Endometrium (tissue), 2 donors: Measurements from ENCODE around the gene SYPL1.

Experiments used
- FAIRE-seq: peaks from 2 replicates; lab custom pipeline; 2012; peaks lifted over from hg19 to GRCh38; lab: Jason Lieb, UNC
- donor health status: control.
- donor health status: control.

SYPL1 gene

GRCh38 chr7:106065575-106066500, 46.3 kb downstream of the SYPL1 start:
- FAIRE-seq, result no peak

DNA sequence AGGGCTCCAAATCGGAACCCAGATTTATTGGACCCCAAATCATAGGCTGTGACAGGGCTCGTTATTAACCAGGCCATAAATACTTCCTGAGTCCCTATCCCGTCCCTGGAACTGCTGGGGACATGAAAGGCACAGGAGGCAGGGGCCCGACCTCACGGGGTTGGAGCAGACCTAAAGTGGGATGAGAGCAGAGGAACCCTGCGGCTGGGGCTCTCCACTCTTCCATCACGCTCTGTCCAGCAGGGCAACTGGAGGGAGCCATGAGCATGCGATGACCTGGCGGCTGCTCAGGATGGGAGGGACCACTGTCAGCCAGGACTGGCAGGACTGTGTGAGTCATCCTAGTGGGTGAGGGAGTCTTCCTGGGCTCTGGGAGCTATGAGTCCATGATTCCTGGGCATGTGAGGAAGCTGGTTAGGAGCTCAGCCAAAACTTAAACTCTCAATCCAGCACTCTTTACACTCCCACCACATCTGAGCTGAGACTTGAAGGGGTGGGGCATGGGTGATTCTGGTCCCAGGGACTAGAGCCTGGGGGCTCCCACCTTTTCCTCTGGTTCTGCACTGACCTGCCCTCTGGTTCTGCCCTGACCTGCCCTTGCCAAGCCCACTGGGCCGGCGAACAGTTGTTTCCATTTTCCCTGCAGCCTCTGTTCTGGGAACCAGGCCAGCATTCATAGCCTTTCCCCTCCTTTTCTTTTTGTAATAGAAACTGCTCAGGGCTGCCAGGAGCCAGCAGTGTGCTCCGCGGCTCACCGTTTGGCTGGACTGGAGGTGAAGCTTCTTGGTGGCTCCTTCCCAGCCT, 47.1 kb downstream of the SYPL1 start:
- no peak for FAIRE-seq

DNA sequence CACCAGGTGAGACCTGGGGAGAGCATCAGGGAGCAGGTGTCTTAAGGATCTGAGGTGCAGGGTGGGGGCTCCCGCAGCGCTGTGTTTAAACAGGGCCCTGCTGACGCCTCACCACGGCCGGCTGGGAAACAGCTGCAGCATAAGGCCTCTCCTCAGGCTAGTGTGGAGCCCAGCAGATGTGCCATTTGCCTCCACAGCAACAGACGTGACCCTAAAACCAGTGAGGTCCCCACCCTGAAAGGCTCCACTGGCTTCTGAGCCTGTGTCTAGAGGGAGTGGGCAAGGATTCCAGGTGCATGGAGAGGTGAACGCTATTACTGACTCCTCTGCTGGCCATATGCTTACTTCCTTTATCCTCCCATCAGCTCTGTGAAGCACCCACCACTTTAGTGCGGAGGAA, 47.8 kb downstream of the SYPL1 start:
- no peak for FAIRE-seq

GRCh38 chr7:106063692-106064091, 48.4 kb downstream of the SYPL1 start:
- FAIRE-seq, result no peak

DNA sequence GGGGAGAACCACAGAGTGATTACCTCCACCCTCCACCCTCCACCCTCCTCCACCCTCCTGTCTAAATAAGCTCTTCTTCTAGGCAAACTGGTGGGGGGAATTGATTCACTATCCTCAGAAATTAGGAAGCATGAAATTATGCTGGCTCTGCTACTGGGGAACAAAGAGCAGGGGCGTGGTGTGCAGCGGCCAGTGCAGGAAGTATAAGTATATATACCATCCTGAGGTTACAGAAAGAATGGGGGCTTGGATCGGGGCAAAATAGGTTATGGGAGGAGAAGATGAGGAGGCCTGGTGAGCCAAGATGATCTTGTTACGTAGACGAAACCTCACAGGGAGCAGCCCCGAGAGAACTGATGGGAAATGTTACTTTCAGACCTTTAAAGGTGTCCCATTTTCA, 49.1 kb downstream of the SYPL1 start:
- no peak for FAIRE-seq

GRCh38 chr7:106062521-106062931, 49.6 kb downstream of the SYPL1 start:
- no peak for FAIRE-seq

- FAIRE-seq, result no peak
Observed at GRCh38 chr7:106062006-106062405, 50.1 kb downstream of the SYPL1 start.

DNA sequence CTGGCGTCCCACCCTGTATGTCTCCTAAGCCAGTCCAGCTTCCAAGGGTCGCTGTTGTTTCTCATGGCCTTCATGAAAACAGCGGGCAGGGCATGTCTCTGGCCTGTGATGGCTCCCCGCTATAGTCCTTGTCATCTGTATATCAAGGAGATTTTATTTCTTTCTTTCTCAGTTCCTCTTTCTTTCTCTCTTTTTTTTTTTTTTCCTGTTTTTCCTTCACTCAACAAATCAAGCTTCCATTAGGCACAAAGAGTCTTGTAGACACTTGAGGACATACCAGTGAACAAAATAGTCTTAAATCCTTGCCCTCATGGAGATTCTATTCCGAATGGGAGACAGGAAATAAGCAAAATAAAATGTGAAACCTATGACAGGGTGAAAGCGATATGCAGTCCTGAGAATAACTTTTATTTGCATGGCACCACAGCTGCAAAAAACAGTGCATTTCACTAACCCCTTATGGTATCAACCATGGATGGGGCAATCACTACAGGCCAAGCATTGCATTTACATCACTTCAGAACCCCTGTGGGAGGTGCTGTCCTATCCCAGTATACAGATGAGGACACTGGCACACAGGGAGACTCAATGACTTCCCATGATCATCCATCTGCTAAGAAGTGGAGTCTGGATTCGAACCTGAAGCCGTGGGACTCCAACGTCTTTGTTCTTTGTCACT, 50.7 kb downstream of the SYPL1 start:
- FAIRE-seq, result no peak

DNA sequence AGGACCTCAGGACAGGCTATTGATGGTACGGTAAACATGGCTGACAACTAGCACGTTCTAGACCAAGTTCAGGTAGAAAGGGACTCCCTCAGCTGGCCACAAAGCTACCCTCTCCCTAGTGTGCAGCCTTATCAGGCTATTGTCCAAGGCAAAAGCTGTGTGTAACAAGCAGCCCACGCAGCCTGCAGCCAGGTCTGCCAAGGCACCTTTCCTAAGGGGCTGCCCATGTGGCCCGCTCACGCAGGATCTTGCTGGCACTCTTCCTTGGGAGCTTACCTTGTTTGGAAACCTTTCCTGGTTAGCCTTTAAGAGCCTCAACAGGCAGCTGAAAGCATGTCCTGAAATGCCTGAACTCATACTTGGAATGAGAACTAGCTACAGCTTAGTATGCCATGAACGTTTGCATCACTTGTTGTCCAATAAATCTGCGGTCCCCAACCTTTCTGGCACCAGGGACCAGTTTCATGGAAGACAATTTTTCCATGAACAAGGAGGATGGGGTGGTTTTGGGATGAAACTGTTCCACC, 51.7 kb downstream of the SYPL1 start:
- no peak for FAIRE-seq

DNA sequence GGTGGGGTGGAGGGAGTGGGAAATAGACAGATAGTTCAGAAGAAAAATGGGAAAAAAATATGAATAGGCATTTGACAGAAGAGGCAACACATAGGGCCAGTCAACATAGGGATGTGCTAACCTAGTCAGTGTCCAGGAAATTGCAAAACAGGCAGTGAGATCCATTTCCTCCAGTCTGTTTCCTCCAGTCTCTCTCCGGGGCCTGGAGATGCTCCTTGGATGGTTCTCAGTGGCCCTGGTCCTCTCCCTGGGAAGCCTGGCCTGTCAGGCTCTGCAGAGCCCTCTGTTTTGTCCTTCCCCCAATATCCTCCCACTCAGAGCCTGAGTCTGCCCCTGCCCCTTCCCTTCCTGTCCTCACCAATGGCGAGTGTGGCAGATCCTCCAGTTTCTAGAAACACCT, 52.6 kb downstream of the SYPL1 start:
- no peak for FAIRE-seq

DNA sequence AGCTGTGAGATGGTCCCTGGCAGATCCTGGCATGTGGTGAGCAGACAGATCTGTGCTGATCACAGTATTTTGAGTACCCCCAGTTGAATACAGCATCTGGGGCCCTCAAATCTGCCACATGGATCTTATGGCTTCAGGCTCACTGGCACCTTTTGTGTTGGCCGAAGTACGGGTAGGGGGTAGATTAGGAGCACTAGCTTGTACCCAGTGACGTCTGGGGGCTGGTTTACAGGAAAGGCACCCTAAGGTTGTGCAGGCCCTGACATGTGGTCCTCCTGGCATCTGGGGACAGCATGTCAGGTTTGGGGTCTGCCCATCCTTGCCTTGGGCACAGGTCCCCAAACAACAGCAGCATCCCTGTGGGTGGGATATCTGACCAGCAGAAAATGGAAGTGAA, 53.2 kb downstream of the SYPL1 start:
- FAIRE-seq, result no peak

DNA sequence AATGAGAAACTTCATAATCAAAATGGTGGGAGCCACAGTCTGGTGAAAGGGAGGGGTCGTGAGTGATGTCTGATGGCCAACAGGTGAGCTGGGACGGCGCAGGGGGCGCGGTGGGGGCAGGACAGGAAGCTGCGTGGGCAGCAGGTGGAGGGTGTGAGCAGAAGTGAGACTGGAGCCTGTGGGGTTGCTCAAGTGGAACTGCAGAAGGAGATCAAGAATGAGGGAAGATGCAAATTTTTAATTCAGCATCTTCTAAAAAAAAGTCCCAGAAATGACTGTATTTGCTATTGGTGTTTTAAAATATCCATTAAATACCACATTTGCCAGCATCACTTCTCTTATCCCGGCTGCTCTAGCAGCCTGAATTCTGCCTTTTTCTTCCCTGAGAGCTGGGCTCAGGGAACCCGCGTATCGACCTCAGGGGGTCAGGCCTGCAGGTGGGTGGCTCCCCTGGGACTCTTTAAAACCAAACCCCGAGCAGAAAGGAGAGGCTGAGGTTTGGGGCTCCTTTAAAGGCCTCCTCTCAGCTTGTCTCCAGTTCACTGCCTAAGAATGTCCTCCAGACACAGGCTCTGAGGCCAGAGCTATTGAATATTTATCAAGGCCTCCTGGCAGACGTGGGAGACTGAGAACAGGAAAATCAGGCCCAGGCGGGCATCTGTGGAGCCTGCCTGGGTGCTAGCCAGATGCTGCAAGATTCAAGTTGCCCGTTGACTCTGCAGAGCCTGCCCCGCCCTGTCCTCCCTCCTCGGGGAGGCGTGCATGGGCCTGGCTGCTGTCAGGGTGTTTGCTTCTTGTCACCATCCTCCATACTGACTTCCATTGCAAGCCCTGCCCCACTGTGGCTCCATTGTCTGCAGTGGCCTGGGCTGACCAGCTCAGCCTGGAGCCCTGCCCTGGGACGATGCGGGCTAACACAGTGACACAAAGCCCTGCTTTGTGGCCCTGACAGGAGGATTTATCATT, 53.9 kb downstream of the SYPL1 start:
- no peak for FAIRE-seq

DNA sequence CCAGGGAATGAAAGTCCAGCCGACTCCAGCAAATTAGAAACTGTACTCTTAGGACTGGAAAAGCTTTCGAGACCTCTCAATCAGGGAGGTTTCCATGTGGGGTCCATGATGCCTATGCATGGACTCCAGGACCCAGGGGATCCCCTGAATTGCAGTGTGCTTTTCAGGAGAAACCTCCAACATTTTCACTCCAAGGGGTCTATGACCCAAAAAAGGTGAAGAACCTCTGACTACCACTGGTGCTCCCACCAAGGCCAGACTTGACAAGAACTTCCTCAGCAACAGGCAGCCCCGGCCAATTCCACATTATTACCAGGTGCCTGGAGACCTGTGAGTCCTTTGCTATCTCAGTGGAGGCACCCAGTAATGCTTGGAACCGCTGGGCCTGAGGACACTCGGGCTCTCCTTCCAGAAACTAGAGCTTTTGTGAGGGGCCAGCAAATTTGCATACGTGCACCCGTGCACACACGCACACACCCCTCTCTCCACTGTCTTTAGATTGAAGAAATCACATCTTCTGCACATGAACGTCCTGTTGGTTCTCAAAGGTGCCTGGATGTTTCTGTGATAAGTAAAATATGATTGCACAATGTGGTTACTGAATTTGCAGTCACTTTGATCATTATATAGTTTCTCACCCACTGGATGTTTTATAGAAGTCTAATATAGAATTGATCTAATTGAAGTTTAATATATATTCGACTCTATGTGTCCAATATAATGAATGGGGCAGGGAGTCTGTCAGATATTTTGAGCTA, 54.7 kb downstream of the SYPL1 start:
- no peak for FAIRE-seq

DNA sequence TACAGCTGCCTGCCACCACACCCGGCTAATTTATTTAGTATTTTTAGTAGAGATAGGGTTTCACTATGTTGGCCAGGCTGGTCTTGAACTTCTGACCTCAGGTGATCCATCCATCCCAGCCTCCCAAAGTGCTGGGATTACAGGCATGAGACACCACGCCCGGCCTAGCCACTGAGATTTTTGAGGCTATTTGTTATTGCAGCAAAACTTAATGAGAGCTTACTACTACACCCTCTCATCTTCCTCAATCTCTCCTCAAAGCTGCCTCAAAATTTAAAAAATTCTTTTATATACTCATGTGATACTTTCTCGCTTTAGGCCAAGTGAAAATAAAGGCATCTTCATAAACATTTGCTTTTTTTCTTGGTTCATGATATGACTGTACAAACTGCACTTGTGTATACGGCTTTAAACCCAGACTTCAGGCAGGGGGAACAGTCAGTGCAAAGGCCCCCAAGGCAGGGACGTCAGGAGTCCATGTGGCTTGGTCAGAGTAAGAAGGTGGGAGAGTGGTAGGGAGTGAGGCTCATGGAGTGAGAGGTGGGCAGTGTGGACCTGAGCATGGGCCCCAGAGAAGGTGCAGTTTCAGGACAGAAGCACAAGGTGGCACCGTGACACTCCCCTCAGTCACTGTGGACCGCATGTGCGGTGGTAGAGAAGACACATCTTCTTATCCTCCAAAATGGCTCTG, 55.5 kb downstream of the SYPL1 start:
- no peak for FAIRE-seq

DNA sequence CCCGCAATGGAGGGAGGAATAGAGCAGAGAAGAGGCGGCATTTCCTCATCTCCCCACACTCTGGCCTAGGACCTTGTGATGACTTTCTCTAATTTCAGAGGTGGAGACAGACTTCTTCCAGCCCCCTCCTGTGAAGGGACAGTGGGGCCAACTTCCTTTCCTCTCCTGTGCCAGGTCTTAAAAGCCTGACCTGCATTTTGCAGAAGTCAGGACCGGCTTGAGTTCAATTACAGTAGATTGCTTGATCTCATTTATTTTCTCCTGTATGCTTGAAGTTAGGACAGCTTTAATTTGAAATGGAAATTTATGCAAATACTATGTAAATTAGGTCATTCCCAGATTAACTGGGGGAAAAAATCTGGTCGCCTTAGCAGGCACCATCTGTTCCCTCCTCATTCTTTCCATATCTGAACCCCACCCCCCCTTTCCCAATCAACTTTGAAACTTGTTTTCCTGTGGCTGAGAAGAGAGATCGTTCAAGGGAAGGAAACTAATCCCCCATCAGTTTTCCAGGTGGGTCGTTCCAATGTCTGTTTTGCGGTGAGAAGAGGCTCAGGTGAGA, 57.1 kb downstream of the SYPL1 start:
- no peak for FAIRE-seq

- FAIRE-seq, result no peak
Observed at GRCh38 chr7:106054156-106054910, 57.8 kb downstream of the SYPL1 start.

- no peak for FAIRE-seq
Observed at GRCh38 chr7:106053109-106053508, 59.0 kb downstream of the SYPL1 start.

DNA sequence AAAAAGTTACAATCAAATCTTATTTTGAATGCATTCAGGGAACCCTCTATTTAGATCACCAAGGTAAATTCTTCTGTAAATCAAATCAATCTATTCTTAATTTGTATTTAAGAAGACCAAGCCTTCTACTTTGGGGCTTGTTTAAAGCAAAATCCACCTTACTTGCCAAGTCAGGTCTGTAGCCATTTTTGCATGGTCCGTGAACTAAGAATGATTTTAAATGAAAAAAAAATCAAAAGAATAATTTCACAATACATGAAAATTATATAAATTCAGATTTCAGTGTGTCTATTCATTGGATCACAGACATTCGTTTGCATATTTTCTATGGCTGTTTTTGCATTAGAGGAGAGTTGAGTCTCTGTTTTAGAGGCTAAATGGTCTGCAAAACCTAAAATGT, 59.4 kb downstream of the SYPL1 start:
- no peak for FAIRE-seq

GRCh38 chr7:106050746-106051117, 61.4 kb downstream of the SYPL1 start:
- no peak for FAIRE-seq
